Muscle of leg (tissue), 11 donors: ENCODE measurements around the gene KREMEN1. TPM values are rescaled to one million over a fixed set of nuclear protein-coding genes. Genes with fewer than 3 reads are reported as not detected.

ENCODE experiments used
- DNase-seq: peaks from one replicate; pipeline ENCODE4 v3.0.0; 2013
- H3K27ac ChIP-seq: one replicate; pipeline ENCODE4 v1.5.1; 2013; ENCODE audit warnings: mild to moderate bottlenecking, low read length, control low read depth
- H3K27me3 ChIP-seq: one replicate; pipeline ENCODE4 v1.6.1; 2013; ENCODE audit warnings: low read length; ENCODE audit not compliant: control insufficient read depth, insufficient read depth
- H3K36me3 ChIP-seq: one replicate; pipeline ENCODE4 v1.6.1; 2013; ENCODE audit warnings: low read length; ENCODE audit not compliant: control insufficient read depth, insufficient read depth
- H3K4me1 ChIP-seq: one replicate; pipeline ENCODE4 v1.6.1; 2013; ENCODE audit warnings: low read length; ENCODE audit not compliant: control insufficient read depth, insufficient read depth
- H3K4me3 ChIP-seq: one replicate; pipeline ENCODE4 v1.5.1; 2013; ENCODE audit warnings: low read length, control low read depth
- H3K9me3 ChIP-seq: replicated peaks from 2 replicates; pipeline ENCODE4 v1.6.1; 2013; ENCODE audit warnings: low read depth, low read length; ENCODE audit not compliant: control insufficient read depth
- WGBS: methylation state at CpG from one replicate; pipeline ENCODE4 v1.1.5; 2013; ENCODE audit warnings: missing lambda C conversion rate; ENCODE audit not compliant: insufficient coverage; 5-methylcytosine and 5-hydroxymethylcytosine counted together
- polyA plus RNA-seq, 8 donors: library from polyadenylated mRNA; unstranded; fragments of 120-200 nt; gene quantifications; one replicate each; pipeline versions ENCODE4 v1.2.1 to v1.2.3, GENCODE V29; 2013; ENCODE audit warnings: inconsistent platforms in 1 of 8, low replicate concordance in 1 of 8; ENCODE audit not compliant: insufficient read length in 8 of 8, insufficient read depth in 1 of 8
- total RNA-seq: library from RNA; stranded (reverse); fragments of 120-200 nt; gene quantifications from one replicate; pipeline ENCODE4 v1.2.4, GENCODE V29; 2013

The KREMEN1 gene
- total and polyA plus RNA-seq, 9 donors, result 44.9 to 96.6 (median 86.6) TPM

GRCh38 chr22:29211466-29211865, 138.6 kb downstream of the KREMEN1 start:
- H3K27ac ChIP-seq, result no peak overlapping the region
- no peaks in the 10 kb centered on the region for H3K9me3 ChIP-seq
- H3K27me3 ChIP-seq, result peaks cover 8% of the 10 kb centered on the region
- 67% methylated on average over 7 of the region's 9 CpGs for WGBS
- no peak overlapping the region for H3K4me3 ChIP-seq
- peaks cover 6% of the 10 kb centered on the region for H3K4me1 ChIP-seq
- H3K36me3 ChIP-seq, result no peaks in the 10 kb centered on the region
- DNase-seq, result no peak

GRCh38 chr22:29212743-29213142, 139.9 kb downstream of the KREMEN1 start:
- Histone ChIP-seq H3K27me3 (no peaks in the 10 kb centered on the region), H3K4me1 (peaks cover 8% of the 10 kb centered on the region), H3K27ac (no peak overlapping the region), H3K4me3 (no peak overlapping the region), H3K9me3 (no peaks in the 10 kb centered on the region), H3K36me3 (no peaks in the 10 kb centered on the region)
- DNase-seq, result no peak
- WGBS, result 78% methylated on average over 6 of the region's 11 CpGs

GRCh38 chr22:29213493-29213892, 140.7 kb downstream of the KREMEN1 start:
- WGBS, result 33% methylated on average over 1 of the region's 9 CpGs
- Histone ChIP-seq H3K27ac (no peak overlapping the region), H3K27me3 (no peaks in the 10 kb centered on the region), H3K4me3 (no peak overlapping the region), H3K4me1 (peaks cover 8% of the 10 kb centered on the region), H3K9me3 (no peaks in the 10 kb centered on the region), H3K36me3 (no peaks in the 10 kb centered on the region)
- DNase-seq, result no peak

- H3K4me3 ChIP-seq, result no peak overlapping the region
- DNase-seq, result no peak
- H3K4me1 ChIP-seq, result peaks cover 8% of the 10 kb centered on the region
- H3K36me3 ChIP-seq, result no peaks in the 10 kb centered on the region
- no peaks in the 10 kb centered on the region for H3K9me3 ChIP-seq
- WGBS, result 88% methylated on average over 5 of the region's 6 CpGs
- no peaks in the 10 kb centered on the region for H3K27me3 ChIP-seq
- no peak overlapping the region for H3K27ac ChIP-seq
These were observed 141.4 kb downstream of the KREMEN1 start for GRCh38 chr22:29214232-29214631.

- WGBS, result 78% methylated on average over 12 of the region's 14 CpGs
- H3K4me1 ChIP-seq, result peaks cover 8% of the 10 kb centered on the region
These were observed 142.4 kb downstream of the KREMEN1 start for GRCh38 chr22:29215012-29215860.

GRCh38 chr22:29216011-29216872, 143.4 kb downstream of the KREMEN1 start:
- Histone ChIP-seq H3K4me3 (no peak overlapping the region), H3K27ac (no peak overlapping the region), H3K4me1 (peaks cover 8% of the 10 kb centered on the region), H3K9me3 (no peaks in the 10 kb centered on the region), H3K27me3 (no peaks in the 10 kb centered on the region), H3K36me3 (no peaks in the 10 kb centered on the region)
- WGBS, result 73% methylated on average over 11 of the region's 14 CpGs
- DNase-seq, result no peak

More at GRCh38 chr22:29215012-29215860, 142.4 kb downstream of the KREMEN1 start:
- no peaks in the 10 kb centered on the region for H3K9me3 ChIP-seq
- H3K4me3 ChIP-seq, result no peak overlapping the region
- no peaks in the 10 kb centered on the region for H3K27me3 ChIP-seq
- H3K36me3 ChIP-seq, result no peaks in the 10 kb centered on the region
- no peak for DNase-seq
- no peak overlapping the region for H3K27ac ChIP-seq

GRCh38 chr22:29216873-29217666, 144.2 kb downstream of the KREMEN1 start:
- Histone ChIP-seq H3K4me3 (no peak overlapping the region), H3K27ac (no peak overlapping the region), H3K27me3 (no peaks in the 10 kb centered on the region), H3K4me1 (peaks cover 8% of the 10 kb centered on the region), H3K36me3 (no peaks in the 10 kb centered on the region), H3K9me3 (no peaks in the 10 kb centered on the region)
- WGBS, result 70% methylated on average over 13 of the region's 14 CpGs
- peak; percentile 21 for DNase-seq

Other genes with a start within 250 kb of the KREMEN1 start
- 5.5 TPM for gene ZNRF3, start 189.5 kb upstream of the KREMEN1 start, total RNA-seq
- gene ZNRF3, start 189.5 kb upstream of the KREMEN1 start, polyA plus RNA-seq, result 1 to 10 TPM; 6.3 to 8.7 (median 8.1) TPM
- 2.1 TPM for gene C22orf31, start 11.2 kb upstream of the KREMEN1 start, total RNA-seq
- gene C22orf31, start 11.2 kb upstream of the KREMEN1 start, polyA plus RNA-seq, result 1 to 10 TPM; 1.1 to 3.0 (median 1.8) TPM
- gene EMID1, start 132.9 kb downstream of the KREMEN1 start, total RNA-seq, result 5.7 TPM
- 10 to 100 TPM in 1 of 8 donors, 1 to 10 TPM in 7; 5.2 to 20.4 (median 7.6) TPM for gene EMID1, start 132.9 kb downstream of the KREMEN1 start, polyA plus RNA-seq
- gene RHBDD3, start 194.9 kb downstream of the KREMEN1 start, total RNA-seq, result 22.4 TPM
- gene RHBDD3, start 194.9 kb downstream of the KREMEN1 start, polyA plus RNA-seq, result 10 to 100 TPM; 23.1 to 32.9 (median 28.6) TPM
- 111 TPM for gene EWSR1, start 195.2 kb downstream of the KREMEN1 start, total RNA-seq
- 100 to 1,000 TPM; 169 to 207 (median 180) TPM for gene EWSR1, start 195.2 kb downstream of the KREMEN1 start, polyA plus RNA-seq
- gene GAS2L1, start 233.6 kb downstream of the KREMEN1 start, total RNA-seq, result 2.7 TPM
- gene GAS2L1, start 233.6 kb downstream of the KREMEN1 start, polyA plus RNA-seq, result 10 to 100 TPM; 10.5 to 15.4 (median 13.4) TPM
- 1.5 TPM for gene RASL10A, start 242.7 kb downstream of the KREMEN1 start, total RNA-seq
- gene RASL10A, start 242.7 kb downstream of the KREMEN1 start, polyA plus RNA-seq, result 1 to 10 TPM; 1.7 to 3.5 (median 2.4) TPM